ENCODE results near the gene CLIP3. TPM values are rescaled to one million over a fixed set of nuclear protein-coding genes. Genes with fewer than 3 reads are reported as not detected.
A peak's percentile ranks its signal among the peaks of the same experiment; 100 is the strongest.

The CLIP3 gene, protein sequence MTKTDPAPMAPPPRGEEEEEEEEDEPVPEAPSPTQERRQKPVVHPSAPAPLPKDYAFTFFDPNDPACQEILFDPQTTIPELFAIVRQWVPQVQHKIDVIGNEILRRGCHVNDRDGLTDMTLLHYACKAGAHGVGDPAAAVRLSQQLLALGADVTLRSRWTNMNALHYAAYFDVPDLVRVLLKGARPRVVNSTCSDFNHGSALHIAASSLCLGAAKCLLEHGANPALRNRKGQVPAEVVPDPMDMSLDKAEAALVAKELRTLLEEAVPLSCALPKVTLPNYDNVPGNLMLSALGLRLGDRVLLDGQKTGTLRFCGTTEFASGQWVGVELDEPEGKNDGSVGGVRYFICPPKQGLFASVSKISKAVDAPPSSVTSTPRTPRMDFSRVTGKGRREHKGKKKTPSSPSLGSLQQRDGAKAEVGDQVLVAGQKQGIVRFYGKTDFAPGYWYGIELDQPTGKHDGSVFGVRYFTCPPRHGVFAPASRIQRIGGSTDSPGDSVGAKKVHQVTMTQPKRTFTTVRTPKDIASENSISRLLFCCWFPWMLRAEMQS
- total RNA-seq (10 to 100 TPM in 2 of 9 donors, 1 to 10 TPM in 7; 1.3 to 12.5 (median 6.4) TPM), polyA plus RNA-seq (10 to 100 TPM in 2 of 3 donors, 1 to 10 TPM in 1; 8.3 to 20.1 (median 12.6) TPM)
- long read RNA-seq, donor 1, partial matches to known transcripts = 0 of 1 reads
- long read RNA-seq, donor 1, other reads (novel, unspliced or antisense) = 0 of 1 reads
- long read RNA-seq, donor 2, partial matches to known transcripts = 0 of 1 reads
- long read RNA-seq, donor 2, other reads (novel, unspliced or antisense) = 0 of 1 reads
- long read RNA-seq, donor 3 = 0 reads
- long read RNA-seq, donor 4, partial matches to known transcripts = 0 of 1 reads
- long read RNA-seq, donor 4, other reads (novel, unspliced or antisense) = 1 of 1 reads
- long read RNA-seq, donor 5, partial matches to known transcripts = 0 of 1 reads
- long read RNA-seq, donor 5, other reads (novel, unspliced or antisense) = 0 of 1 reads
- long read RNA-seq, donor 6, partial matches to known transcripts = 2 of 20 reads
- long read RNA-seq, donor 6, other reads (novel, unspliced or antisense) = 18 of 20 reads
- long read RNA-seq, donor 7 = 0 reads
- long read RNA-seq, donor 8, partial matches to known transcripts = 0 of 1 reads
- long read RNA-seq, donor 8, other reads (novel, unspliced or antisense) = 0 of 1 reads
- long read RNA-seq, donor 9 = 0 reads
- long read RNA-seq, donor 10, partial matches to known transcripts = 0 of 1 reads
- long read RNA-seq, donor 10, other reads (novel, unspliced or antisense) = 0 of 1 reads

DNA sequence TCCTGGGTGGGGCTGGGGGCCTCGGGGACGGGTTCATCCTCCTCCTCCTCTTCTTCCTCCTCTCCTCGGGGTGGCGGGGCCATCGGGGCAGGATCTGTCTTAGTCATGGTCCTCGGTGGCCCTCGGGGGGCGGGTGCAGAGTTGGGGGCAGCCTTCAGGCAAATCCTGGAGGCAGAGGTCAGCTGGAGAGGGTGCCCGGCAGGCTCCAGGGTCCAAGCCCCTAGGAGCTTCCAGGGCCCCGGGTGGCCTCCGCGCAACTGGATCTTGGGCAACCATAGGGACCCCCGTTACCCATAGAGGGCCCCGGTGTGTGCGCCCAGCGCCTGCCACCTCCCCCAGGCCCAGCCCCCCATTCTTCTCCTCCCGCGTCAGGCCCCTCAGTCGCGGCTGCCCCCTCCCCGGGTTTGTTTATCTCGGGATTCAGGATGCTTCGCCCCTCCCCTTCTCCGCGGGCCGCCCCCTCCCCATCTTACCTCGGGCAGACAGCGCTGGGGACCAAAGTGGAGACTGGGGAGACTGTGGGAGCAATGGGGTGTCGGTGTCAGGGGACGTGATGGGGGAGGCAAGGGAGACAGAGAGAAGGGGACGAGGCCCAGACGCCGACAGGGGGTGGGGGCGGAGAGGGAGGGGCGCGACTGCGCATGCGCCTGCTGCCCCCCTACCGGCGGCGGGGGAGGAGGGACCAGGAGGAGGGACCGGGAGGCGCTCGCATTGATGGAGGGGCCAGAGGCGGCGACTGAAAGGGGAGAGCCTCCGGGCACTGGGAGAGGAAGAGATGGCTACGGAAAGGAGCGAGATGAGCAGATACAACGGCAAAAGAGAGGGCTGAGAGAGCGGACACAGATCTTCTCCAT, at the start of gene CLIP3:
Gene CLIP3 (minus strand): TSS at position 623 of the 854 bp plus-strand sequence. CDS start 516 bp downstream, at position 107.
- TF ChIP-seq, protein P1, sequence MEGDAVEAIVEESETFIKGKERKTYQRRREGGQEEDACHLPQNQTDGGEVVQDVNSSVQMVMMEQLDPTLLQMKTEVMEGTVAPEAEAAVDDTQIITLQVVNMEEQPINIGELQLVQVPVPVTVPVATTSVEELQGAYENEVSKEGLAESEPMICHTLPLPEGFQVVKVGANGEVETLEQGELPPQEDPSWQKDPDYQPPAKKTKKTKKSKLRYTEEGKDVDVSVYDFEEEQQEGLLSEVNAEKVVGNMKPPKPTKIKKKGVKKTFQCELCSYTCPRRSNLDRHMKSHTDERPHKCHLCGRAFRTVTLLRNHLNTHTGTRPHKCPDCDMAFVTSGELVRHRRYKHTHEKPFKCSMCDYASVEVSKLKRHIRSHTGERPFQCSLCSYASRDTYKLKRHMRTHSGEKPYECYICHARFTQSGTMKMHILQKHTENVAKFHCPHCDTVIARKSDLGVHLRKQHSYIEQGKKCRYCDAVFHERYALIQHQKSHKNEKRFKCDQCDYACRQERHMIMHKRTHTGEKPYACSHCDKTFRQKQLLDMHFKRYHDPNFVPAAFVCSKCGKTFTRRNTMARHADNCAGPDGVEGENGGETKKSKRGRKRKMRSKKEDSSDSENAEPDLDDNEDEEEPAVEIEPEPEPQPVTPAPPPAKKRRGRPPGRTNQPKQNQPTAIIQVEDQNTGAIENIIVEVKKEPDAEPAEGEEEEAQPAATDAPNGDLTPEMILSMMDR (IDR thresholded peaks at IDR 0.05) = peak in 3 of 6 experiments; percentile 9 to 29 (median 26)
- TF ChIP-seq POLR2A (IDR thresholded peaks at IDR 0.05) = no peak
- H3K27ac ChIP-seq = peak within 1 kb of the TSS in 2 of 5 donors; percentile 49 to 62
- H3K4me3 ChIP-seq = peak within 1 kb of the TSS in 2 of 4 donors; percentile 1 to 54
- peak in 4 of 7 donors; percentile 16 to 75 (median 48) for DNase-seq
- WGBS, 4 donors = 1 to 5% (median 4%) methylated on average over 17 to 51 of the region's 51 CpGs
- H3K9me3 ChIP-seq (replicated peaks in 1 of 3) = no peaks in the 10 kb centered on the region
- no peaks in the 10 kb centered on the region for H3K4me1 ChIP-seq (replicated peaks in 1 of 2)
- no peaks in the 10 kb centered on the region for H3K36me3 ChIP-seq (replicated peaks in 1 of 2)
- H3K27me3 ChIP-seq = no peaks in the 10 kb centered on the region
- intact Hi-C loops (cut with DNase I) = no loop called here

DNA sequence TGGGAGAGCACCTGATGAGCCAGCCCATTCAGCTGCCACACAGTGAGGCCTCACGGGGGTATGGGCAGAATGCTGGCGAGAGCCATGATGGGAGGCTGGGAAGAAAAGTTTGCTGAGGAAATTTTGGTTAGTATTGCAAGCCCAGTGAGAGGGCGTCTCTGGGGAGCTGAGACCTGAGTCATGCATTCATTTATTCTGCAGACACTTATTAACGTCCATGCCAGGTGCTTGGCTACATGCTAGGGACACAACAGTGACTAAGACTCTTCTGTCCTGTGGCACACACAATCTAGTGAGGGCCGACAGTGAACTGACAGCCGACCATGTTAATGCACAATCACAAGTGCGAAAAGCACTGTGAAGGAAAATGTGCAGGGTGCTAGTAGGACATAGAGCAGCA, 49.2 kb upstream of the CLIP3 start:
- no peak for DNase-seq
- Histone ChIP-seq H3K4me3 (no peak overlapping the region), H3K4me1 (replicated peaks in 1 of 2) (no peaks in the 10 kb centered on the region), H3K9me3 (replicated peaks in 1 of 3) (no peaks in the 10 kb centered on the region), H3K27ac (no peak overlapping the region), H3K36me3 (replicated peaks in 1 of 2) (no peaks in the 10 kb centered on the region), H3K27me3 (no peaks in the 10 kb centered on the region)
- no peak for TF ChIP-seq POLR2A (IDR thresholded peaks at IDR 0.05)
- TF ChIP-seq, protein P1 (IDR thresholded peaks at IDR 0.05) = no peak
- intact Hi-C loops (cut with DNase I) = no loop called here
- WGBS, 4 donors = 88 to 91% (median 89%) methylated on average over 7 of the region's 7 CpGs

DNA sequence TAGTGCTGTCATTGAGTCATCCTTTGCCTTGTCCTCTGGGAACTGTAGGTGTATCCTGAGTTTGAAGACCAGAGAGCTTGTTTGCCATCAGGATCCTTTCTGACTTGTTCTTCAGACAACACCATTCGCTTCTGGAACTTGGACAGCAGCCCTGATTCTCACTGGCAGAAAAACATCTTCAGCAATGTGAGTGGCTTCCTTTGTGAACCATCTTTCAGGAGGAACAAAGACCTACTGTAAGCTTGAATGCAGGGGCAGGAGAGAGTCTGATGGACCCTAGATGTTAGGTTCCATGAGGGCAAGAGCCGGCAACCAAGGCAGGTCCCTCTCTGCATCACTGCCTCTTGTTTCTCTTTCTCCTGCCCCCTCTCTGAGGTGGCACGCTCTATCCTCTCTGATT, 48.7 kb upstream of the CLIP3 start:
- intact Hi-C loops (cut with DNase I) = no loop called here
- 81 to 91% (median 85%) methylated on average over 3 of the region's 3 CpGs for WGBS, 4 donors
- Histone ChIP-seq H3K4me3 (no peak overlapping the region), H3K27me3 (no peaks in the 10 kb centered on the region), H3K36me3 (replicated peaks in 1 of 2) (no peaks in the 10 kb centered on the region), H3K4me1 (replicated peaks in 1 of 2) (no peaks in the 10 kb centered on the region), H3K9me3 (replicated peaks in 1 of 3) (no peaks in the 10 kb centered on the region), H3K27ac (no peak overlapping the region)
- TF ChIP-seq POLR2A (IDR thresholded peaks at IDR 0.05) = no peak
- TF ChIP-seq, protein P1 (IDR thresholded peaks at IDR 0.05) = no peak
- DNase-seq = no peak

All from adrenal gland (tissue), 19 donors.